Measurements from ENCODE around the gene FUT6.
"Not testable (repeated sequence)": the region's sequence is repeated elsewhere in the genome, so short reads cannot be mapped to it uniquely, and the experiment has no call there.

FUT6 gene

DNA sequence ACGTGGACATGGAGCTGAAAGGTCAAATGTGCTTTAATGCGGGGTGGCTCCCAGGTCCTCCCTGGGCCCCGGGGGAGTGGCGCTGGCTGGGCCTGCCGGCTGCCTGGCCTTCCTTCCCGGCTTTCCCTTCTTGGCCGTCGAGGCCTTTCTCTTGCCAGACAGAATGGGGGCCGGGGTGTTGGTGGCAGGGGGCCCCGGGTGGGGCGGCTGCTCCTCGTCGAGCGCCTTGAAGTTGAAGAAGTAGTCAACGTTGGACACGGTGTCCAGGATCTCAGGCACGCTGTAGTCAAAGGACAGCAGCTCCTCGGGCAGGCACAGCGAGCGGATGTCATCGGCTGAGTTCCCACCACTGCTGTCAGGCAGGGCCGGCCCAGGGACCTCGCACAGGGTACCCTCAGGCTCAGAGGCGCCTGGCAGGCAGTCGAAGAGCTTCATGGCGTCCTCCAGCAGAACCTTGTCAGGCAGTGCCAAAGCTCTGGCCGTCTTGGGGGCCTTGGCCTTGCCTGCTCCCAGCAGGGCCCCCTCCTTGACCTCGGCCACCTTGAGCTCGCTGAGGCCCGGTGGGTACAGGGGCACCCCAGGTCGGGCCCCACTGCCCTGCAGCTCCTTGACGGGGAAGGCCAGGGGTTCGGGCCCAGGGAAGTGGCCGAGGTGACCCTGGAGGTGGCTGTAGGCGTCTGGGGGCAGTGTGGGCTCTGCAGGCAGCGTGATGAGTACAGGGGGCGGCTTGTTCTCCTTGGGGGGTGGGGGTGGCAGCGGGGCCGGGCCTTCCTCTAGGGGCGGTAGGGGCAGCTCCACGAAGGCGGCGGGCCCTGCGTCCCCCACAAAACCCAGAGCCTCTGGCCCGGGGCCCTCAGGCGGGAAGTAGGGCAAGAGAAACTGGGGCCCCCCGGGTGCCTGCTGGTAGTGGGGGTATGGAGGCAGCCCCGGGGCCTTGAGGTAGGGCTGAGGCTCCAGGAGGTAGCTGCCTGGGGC is 56.3 kb downstream of the FUT6 start:
- no peak for DNase-seq

- no peak for DNase-seq
Observed at GRCh38 chr19:5782322-5782721, 57.2 kb downstream of the FUT6 start.

DNA sequence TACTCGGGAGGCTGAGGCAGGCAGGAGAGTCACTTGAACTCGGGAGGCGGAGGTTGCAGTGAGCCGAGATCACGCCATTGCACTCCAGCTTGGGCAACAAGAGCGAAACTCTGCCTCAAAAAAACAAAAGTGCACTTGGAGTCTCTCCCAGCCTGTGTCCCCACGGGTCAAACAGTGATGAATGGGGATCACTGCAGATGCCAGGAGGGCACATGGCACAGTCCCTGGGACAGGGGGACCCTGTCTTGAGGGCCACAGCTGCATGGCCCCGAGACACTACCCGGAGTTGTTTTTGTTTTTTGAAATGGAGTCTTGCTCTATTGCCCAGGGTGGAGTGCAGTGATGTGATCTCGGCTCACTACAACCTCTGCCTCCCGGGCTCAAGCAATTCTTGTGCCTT is 58.6 kb downstream of the FUT6 start:
- DNase-seq, result not testable (repeated sequence)
